ENCODE measurements around the gene STK24. TPM values are rescaled to one million over a fixed set of nuclear protein-coding genes. Genes with fewer than 3 reads are reported as not detected.

Gene STK24
- total RNA-seq, 1 experiment from 2014 or later, result 121 TPM

DNA sequence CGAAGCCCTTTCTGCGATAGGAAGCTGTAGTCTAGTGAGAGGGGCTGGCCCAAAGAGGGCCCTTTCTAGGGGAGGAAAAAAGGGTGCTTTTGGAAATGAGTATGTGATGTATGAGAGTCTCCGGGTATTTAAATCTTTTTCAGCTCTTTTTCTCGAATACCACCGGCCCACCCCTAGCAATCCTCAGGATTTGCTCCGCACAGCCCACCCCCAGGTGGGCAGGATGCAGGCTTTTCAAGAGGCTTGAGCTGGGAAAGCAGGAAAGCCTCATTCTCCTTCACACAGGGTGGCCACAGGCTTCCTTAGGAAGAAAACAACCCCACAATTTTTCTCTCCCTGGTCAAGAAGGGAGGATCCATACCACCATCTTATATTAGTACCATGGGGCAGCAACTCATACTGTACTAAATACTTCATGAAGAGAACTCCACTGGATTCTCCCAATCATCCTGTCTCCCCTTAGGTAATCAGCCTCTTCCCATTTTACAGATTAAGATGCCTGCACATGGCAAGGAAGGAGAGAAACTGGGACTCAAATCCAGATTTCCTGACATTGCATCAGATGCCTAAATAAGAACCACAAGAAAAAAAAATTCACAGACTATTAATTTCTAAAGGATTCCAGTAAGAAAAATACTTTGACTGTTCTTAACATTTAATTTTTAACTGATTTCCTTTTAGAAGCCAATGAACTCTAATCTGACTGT is 84.4 kb downstream of the STK24 start:
- no peak for DNase-seq (ENCODE audit: low spot score)

DNA sequence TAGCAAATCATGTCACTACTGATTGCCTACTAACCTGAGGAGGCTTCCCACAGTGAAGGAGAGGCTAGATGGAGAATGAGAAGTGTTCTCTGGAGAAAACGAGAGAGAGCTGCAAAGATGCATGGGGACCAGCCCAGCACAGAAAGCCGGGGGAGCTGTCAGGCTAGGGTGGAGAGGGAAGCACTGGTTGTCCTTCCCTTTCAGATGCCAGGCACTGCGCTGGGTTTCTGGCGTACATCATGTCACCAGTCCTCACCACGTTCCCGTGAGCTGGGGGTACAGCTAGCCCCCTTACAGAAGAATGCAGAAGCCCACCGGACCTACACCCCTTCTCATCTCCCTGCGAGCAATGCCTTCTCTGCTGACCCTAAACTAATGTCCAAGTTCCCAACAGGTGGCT is 86.0 kb downstream of the STK24 start:
- DNase-seq (ENCODE audit: low spot score), result no peak

DNA sequence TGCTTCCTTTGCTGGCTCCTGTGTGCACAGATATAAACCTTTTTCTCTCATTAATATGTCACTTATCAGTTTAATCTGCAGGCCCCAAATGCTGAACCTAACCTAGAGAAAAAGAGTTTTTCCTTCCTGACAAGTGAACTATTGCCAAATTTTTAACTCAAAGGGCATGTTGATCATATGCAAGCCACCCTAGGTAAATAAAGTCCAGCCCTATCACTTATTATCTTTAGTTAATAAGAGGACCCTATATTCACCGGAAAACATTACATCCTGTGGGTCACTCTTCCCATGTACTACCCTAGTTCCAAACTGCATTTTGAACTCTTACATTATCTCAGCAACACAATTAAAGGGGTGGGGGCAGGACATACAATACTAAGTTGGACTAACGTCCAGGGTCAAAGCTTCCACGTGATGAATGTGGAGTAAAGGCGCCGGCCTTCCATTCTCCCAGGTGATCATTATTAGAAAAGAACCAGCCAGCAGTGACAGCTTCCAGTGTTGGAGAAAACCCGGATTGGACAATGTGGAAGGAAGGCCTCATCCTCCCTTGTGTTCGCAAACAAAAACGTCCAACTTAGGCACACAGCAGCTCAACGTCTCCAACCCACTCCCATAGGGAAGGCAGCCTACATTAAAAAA is 86.6 kb downstream of the STK24 start:
- no peak for DNase-seq (ENCODE audit: low spot score)

DNA sequence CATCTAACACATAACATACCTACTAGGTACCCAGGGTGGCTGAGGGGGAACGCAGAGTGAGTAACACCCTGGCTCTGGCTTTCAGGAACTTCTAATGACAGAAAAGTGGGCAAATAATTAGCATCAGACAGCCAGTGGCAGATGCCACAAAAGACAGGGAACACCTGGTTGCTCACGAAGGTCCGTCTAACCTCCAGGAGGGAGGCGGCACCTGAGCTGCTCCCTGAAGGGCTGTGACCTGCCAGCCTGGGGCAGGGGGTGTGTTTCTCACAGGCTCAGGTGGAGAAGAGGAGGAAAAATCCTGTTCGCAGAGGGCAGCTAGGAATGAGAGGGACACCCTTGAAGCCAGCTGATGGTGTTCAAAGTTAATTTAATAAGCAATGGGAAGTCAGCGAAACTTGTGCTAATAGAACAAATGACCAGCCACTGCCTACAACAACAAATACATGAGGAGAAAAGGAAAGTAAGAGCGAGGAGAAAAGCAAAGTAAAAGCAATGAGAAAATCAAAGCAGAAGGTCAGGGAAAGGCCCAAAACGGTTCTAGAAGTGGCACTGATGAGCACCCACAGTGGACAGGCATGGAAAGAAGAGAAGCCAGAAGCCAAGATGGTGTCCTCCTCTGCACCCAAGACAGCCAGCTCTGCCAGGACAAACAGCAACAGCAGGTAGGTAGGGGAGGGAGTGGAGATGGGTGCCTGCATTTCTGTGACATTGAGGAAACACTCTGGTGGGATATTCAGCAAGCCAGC is 87.3 kb downstream of the STK24 start:
- DNase-seq (ENCODE audit: low spot score), result no peak

DNA sequence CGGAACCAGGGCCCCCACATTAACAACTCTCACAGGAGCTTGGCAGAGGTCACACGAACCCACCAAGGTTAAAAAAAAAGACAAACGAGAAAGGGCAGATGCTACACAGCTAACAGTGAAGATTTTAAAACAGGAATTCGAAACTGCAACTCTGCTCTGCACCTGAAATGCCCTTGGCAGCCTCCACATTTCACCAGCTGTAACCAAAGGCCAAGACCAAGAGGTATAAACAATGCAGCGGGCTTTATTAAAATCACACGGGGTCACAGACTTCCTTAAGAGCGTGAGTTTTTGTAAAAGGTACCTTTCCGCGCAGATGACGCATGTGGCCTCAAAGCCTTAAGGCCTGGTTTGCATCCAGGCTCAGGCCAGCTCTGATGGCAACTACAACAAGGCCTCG is 88.2 kb downstream of the STK24 start:
- no peak for DNase-seq (ENCODE audit: low spot score)

DNA sequence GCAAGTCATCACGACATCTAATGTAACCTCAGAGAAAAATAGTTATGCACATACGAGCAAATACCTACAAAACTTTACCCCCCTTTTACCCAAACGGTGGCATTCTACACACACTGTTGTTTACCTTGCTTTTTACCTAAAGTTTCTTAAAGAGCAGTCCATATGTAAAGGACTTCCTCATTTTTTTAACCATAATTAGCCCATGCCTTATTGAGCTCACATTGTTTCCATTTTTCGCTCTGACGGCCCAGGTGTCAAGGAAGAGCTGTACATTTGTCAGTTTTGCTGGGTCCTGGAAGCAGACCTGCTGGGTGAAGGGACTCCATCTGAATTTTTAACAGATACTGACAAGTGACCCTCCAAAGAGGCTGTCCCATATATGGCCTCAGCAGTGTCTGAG is 89.4 kb downstream of the STK24 start:
- no peak for DNase-seq (ENCODE audit: low spot score)

DNA sequence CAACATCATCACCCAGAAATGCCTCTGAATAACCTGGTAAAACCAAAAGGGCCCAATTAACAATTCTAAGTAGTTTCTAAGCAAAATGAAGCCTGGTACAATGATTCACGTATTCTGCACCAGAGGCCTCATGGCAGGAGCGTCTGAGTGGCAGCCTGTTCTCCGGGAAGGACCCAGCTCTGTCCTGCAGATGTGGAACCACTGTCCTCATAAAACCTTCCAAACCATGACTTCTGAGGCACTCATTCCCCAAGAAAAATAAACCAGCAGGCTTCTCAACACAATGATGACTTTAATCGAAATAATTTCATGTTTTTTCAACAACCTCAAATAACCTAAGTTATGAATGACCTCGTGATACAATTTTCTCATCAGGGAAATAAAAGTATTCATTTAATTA is 89.9 kb downstream of the STK24 start:
- no peak for DNase-seq (ENCODE audit: low spot score)

DNA sequence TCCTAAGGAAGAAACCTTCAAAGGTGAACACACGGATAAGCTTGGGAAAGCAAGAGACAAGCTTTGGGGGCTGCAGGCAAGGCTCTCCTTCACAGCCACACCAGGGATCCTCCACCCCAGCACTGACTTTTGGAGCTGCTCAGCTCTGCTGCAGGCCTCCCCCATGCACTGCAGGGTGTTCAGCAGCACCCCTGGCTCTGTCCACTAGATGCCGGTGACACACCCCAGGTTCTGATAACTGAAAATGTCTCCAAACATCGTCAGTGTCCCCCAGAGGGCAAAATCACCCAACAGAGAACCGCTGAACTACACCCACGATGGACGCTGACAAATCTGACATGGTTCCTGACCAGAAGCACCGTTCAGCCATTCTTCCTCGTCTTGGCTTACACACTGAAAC is 90.5 kb downstream of the STK24 start:
- DNase-seq (ENCODE audit: low spot score), result no peak

DNA sequence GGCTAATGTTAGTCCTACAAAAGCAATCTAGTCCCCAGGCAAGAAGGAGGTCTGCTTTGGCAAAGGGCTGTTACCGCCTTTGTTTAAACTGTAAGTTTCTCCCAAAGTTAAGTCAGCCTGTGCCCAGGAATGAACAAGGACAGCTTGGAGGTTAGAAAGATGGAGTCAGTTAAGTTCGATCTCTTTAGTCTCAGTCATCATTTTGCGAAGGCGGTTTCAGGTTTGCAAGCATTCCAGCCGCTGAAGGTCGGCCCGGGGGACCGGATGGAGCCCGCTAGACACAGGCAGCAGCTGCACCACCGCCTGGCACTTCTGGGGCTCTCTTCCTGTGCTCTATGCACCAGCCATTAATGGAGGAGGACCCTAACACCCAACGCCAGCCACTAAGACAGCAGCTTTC is 91.3 kb downstream of the STK24 start:
- DNase-seq (ENCODE audit: low spot score), result no peak

DNA sequence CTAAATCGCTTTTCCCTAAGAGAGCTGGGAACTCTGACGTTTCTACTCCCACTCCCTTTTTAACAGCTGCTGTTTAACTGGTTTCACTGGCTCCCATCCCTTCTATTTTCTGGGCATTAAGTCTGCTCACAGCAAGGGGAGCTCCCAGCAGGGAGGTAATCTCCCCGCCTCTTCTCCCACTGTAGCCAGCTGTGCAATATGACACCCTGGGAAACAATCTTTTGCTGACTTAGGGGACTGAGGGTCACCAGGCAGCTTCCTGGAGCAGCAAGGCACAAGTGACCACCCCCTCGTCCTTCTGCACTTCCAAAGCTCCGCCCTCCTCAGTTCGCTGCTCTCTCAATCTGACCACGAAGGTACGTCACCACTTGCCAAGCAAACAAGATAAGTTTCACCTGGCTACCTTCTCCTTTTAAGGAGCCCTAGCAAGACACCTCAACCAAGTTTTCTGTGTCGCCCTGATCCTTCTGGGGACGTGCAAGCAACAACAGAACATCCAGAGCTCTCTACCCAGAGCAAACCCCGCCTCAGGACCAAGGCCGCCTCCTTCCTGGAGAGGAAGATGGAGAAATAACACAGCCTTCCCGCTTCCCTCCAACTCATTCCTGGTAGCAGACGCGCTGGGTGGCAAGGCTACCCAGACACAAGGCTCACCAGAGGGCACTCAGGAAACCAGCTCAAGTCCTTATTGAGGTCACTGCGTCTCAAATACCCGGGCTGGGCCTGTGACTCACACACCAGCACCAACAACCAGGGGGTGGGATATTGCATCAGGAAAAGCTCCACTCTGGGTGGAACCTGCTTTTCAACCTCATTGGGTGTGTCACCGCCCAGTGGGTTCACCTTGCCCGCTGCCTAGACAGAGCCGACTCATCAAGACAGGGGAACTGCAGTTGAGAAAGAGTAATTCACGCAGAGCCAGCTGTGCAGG is 92.4 kb downstream of the STK24 start:
- peak; percentile 98 for DNase-seq (ENCODE audit: low spot score)

DNA sequence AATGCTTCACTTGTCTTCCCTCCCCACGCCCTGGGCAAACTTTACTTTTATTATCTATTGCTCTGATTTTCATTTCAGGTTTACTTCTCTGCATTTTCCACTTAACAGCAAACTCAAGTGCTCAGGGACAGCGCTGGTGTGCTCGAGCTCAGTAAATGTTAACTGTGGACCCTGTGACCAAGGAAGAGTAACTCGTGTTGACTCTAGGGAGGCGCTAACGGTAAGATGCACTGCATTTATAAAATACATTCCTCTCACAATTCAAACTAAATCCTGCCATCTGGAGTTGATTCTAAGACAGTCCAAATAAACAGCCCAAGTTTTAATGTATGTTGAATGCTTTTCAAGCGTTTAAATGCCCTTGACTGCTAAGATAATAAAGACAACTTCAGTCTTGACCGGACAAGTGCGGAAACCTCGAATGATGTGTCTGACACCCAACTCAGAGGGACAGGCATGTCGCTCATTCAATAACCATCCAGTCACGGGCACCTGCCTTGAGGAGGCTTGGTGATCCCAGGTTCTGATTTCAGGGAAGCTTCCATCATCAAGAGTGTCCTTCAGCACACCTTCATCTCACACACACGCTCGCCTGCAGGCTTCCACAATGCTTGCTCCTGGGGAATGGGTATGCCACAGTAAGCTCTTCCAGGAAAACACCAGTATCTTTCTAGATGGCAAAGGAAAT is 93.2 kb downstream of the STK24 start:
- DNase-seq (ENCODE audit: low spot score), result no peak

DNA sequence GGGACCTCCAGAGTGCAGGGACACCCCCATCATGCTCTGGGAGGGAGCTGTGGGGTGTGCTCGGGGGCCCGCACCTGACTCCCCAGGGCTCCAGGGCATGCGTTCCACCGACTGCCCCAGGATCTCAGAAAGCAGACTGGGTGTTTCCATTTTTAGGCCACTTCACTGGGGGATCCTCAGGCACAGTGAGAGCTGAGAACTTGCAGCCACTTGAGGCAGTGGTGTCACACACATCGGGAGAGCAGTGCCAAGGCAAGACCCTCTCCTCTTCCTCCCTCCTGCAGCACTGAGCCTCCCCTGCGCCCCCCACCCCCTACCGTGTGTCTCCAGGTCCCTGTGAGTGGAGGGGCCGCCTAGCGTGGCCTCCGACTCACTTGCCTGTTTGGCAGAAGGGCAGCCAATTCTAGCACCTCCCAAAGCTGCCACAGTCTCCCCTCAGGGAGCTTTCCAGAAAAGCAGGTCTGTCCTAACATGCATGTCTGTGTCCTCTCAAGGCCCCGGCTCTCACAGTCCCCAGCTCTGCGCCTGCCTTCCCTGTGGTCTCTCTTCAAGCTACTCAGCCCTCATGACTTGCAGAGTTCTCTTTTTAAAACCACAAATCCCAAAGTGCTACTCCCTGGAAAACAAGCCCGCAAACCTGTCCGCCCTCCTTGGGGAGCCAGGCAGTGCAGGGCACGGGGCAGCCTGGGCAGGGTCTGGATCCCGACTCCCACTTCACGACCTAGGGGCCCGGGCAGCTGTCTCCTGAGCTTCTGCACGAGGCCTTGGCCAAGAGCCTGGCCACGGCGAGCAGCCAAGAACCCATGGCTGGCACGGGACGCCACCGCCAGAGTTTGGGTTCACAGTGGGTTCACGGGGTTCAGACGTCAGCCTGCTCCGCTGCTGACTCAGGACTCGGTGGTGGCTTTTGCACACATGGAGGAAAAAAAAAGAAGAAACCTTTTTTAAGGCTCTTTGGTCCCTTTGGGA is 94.1 kb downstream of the STK24 start:
- no peak for DNase-seq (ENCODE audit: low spot score)

DNA sequence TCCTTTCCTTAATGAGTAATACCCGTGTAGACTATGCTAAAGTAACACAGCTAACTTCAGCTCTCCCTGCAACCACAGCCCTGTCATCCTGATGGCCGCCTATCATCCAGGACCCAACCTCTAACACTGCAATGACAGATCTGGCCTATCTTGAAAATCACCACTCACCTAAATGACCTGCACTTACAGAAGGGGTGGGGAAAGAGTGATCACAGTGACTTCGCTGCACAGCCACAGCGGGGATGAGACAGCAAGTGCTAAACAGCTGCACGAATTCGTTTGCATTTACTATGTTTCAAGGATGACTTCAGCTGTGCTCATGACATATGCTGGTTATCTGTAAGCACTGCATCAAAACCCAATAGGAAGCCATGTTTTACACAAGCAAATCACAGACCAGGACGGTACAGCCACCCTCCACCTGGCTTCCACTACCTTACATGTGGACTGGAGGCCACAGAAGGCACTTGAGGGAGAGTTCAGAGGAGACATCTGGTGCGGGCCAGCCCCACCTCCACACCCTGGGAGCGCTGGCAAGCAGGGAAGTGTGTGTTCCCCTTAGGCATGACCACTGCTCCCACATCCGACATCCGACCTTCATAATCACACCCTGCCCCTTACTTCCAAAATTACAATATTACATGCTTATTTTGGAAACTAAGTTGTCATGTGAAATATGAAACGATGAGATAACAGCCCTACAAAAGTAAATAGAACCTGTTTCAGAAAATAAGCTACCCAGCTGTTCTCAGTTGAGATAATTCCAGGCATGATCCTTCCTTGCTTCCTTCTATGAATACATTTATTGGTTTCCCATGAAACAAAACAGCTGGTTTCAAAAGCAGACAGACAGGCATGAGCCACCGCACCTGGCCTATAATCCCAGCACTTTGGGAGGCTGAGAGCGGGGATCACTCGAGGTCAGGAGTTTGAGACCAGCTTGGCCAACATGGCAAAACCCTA is 95.7 kb downstream of the STK24 start:
- no peak for DNase-seq (ENCODE audit: low spot score)

DNA sequence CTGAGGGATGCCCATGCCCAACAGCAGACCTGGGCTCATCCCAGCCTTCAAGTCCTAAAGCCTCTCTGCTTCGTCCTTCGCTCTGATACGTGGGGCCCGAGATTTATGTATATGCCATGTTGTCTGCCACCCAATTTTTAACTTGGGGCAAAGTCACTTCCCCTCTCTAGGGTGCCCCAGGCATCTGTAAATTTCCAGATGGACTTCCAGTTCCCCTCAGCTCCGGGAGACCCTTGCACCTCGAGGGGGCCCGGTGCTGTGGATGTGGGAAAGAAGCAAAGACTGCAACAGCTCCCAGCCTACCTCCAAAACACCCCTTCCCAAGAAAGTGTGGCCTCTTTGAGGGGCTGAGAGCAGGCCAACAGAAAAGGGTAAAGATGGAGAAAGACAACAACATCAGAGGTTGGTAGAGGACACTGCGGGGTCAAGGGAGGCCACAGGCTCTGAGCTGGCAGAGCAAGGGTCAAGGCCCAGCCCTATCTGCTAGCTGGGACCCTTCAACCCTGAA is 97.4 kb downstream of the STK24 start:
- no peak for DNase-seq (ENCODE audit: low spot score)

DNA sequence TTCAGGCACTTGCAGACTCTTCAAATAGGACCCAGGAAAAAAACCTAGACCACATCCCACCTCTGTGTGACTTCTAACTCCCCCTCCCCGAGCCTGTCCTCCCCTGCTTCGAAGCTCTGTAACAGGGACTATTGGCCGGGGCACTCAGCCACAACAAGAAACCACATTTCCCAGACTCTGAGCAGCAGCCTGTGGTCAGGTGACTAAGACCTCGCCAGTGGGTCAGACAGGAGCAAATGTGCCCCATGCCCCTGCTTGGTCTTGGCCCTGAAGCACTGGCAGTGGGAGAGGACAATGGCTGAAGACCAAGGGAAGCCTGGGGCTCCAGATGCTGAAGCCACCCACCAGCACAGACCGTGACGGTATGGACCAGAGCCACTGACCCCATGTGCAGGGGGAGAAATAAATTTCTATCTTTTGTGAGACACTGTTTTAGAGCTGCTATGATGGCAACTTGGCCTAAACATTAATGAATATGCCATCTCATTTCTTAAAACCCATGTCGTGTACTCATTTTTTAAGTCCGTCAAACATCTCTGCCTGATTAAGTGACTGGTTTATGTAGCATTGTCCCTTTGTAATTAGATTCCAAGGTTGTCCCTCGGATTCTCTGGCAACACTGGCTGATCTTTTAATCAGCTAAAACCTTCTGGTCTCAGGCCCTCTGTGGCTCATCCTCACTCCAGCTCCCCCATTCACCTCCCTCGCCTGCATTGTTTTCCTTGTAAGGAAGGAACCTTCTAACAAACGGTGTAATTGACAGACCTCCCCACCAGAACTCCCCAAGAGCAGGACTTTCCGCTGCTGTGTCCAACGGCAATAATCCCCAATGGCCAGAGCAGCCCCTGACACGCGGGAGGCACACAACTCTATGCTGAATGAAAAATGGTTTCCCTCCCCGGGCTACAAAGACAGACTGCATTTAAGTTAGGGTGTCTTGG is 98.4 kb downstream of the STK24 start:
- peak; percentile 31 for DNase-seq (ENCODE audit: low spot score)

DNA sequence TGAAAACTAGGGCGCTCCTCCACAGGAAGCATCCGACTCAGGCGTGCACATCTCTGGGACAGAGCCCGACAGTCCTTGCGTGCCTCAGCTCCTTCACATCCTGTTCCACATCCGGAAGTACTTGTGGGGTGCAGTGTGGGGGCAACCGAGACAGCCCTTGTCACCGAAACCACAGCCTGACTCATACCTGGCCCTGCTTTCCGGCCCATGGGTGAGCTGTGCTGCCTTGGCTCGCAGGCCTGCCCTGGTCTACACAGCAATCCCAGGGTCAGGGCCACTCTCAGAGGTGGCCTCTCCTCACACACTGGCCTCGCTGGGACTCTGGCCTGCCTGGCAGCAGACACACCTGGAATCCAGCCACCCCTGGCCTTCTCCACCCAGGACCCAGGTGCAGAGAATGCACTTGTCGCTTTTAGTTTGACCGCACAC is 100.4 kb downstream of the STK24 start:
- DNase-seq (ENCODE audit: low spot score), result peak; percentile 95

DNA sequence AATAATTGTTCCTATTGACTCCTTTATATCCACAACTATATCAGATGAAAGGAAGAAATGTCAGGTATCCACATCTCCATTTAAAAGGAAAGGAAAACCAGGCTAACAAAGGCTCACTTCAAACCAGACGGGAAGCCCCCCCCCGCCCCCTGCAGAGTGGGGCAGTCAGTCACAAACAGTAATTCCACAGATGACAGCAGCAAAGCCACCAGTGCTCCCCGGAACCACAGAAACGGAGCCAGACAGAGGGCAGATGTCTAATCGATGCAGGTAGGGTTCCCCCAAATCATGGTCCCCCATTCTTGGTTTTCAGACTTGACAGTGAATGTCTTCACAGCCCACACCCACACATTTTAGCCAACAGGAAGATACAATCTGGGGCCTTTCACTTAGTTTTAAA is 100.8 kb downstream of the STK24 start:
- DNase-seq (ENCODE audit: low spot score), result no peak

DNA sequence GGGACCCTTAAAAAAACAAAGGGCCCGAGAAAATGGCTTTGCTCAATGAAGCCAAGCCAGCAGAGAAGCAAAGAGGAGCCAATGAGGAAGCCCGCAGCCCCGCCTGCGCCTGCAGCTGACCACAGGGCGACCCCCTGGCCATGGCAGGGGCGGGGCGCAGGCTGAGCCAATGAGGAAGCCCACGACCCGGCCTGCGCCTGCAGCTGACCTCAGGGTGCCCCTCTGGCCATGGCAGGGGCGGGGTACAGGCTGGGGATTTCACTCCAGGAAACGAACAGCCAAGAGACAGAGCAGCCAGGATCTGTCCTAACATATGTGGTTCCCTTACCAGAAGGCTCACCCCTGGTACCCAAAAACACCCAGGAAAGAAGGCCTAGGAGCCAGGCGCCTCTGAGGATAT is 101.4 kb downstream of the STK24 start:
- DNase-seq (ENCODE audit: low spot score), result no peak
